Measurements from ENCODE around the gene MYH15. TPM values are rescaled to one million over a fixed set of nuclear protein-coding genes. Genes with fewer than 3 reads are reported as not detected.

The MYH15 gene
- total and polyA plus RNA-seq, 2 of the 8 experiments (the other 6 are each of a cell fraction or from before 2014, with no cell fraction given), result under 0.01 TPM; not detected in 1

DNA sequence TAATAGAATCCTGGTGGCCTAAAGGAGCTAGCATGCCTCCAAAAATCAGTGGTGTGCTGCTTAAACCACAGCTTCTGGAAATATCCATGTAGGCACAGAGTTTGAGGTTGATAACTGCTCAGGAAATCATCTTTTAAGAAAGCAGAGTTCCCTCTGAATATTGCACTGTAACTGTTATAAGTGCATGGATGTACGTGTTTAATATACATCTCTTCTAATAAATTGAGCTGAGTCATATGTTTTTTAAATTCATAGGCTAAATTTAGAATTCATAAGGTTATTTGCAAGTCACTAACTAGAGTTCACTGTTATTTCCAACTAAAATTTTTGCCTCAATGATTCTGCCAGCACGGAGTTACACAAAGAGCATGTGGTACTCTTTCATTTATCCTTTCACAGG is 68.9 kb downstream of the MYH15 start (continued):
- TF ChIP-seq HDAC6 (IDR thresholded peaks at IDR 0.05; ENCODE audit: low read depth, low read length) (no peak), RFX5 (IDR thresholded peaks at IDR 0.05; ENCODE audit: borderline replicate concordance, low read depth, low read length) (no peak), TEAD4 (IDR thresholded peaks at IDR 0.05; ENCODE audit: low read depth, low read length) (no peak), ZNF274 (IDR thresholded peaks at IDR 0.05; ENCODE audit: borderline replicate concordance, extremely low read depth, low read length) (no peak)
